Karpas-422 (cell line): ENCODE data around the gene AK9. TPM values are rescaled to one million over a fixed set of nuclear protein-coding genes. Genes with fewer than 3 reads are reported as not detected.
"Not testable (repeated sequence)": the region's sequence is repeated elsewhere in the genome, so short reads cannot be mapped to it uniquely, and the experiment has no call there.

Experiments
- DNase-seq: peaks from one replicate; pipeline ENCODE4 v3.0.0-alpha.2; 2015
- H2AFZ ChIP-seq: fragments of 200-600 bp; sonication (generic); 2 replicates; pipeline ENCODE4 v1.6.1; 2014; ENCODE audit warnings: antibody characterized with exemption, low read length, mixed read lengths
- H3K27ac ChIP-seq: fragments of 200-600 bp; sonication (generic); 2 replicates; pipeline ENCODE4 v1.5.1; 2014; ENCODE audit warnings: mild to moderate bottlenecking, low read length, moderate library complexity
- H3K27me3 ChIP-seq: fragments of 200-600 bp; sonication (generic); 2 replicates; pipeline ENCODE4 v1.6.1; 2014; ENCODE audit warnings: low read length, mixed read lengths
- H3K36me3 ChIP-seq: fragments of 200-600 bp; sonication (generic); 2 replicates; pipeline ENCODE4 v1.6.1; 2014; ENCODE audit warnings: low read length, mixed read lengths; ENCODE audit not compliant: insufficient read depth
- H3K4me1 ChIP-seq: fragments of 200-600 bp; sonication (generic); 2 replicates; pipeline ENCODE4 v1.6.1; 2014; ENCODE audit warnings: mild to moderate bottlenecking, low read length, mixed read lengths
- H3K4me2 ChIP-seq: fragments of 200-600 bp; sonication (generic); 2 replicates; pipeline ENCODE4 v1.6.1; 2014; ENCODE audit warnings: low read length, low read depth, mild to moderate bottlenecking; ENCODE audit not compliant: poor library complexity, severe bottlenecking
- H3K4me3 ChIP-seq: fragments of 200-600 bp; sonication (generic); 2 replicates; pipeline ENCODE4 v1.5.1; 2014; ENCODE audit warnings: mild to moderate bottlenecking, antibody characterized with exemption, low read length, mixed read lengths
- H3K79me2 ChIP-seq: fragments of 200-600 bp; sonication (generic); 2 replicates; pipeline ENCODE4 v1.6.1; 2014; ENCODE audit warnings: mild to moderate bottlenecking, low read length, mixed read lengths
- H3K9ac ChIP-seq: fragments of 200-600 bp; sonication (generic); 2 replicates; pipeline ENCODE4 v1.6.0; 2014; ENCODE audit warnings: low read length
- H3K9me2 ChIP-seq: fragments of 200-600 bp; sonication (generic), shearing (Covaris generic); replicated peaks from 2 replicates; pipeline ENCODE4 v1.6.0; 2014; ENCODE audit warnings: mild to moderate bottlenecking, low read length, moderate library complexity; ENCODE audit not compliant: insufficient read depth
- H3K9me3 ChIP-seq: fragments of 300-700, 200-600 bp; sonication (generic); 2 replicates; pipeline ENCODE4 v1.6.1; 2014; ENCODE audit warnings: low read length, mixed read lengths
- H4K20me1 ChIP-seq: fragments of 200-600 bp; sonication (generic); 2 replicates; pipeline ENCODE4 v1.6.1; 2014; ENCODE audit warnings: mild to moderate bottlenecking, antibody characterized with exemption, low read length, low read depth; ENCODE audit not compliant: insufficient read depth
- total RNA-seq: library from RNA; depleted of rRNA; stranded (reverse); fragments of >200 nt; shearing (Covaris generic); gene quantifications from 2 replicates; pipeline ENCODE4 v1.2.3, GENCODE V29; 2014; ENCODE audit warnings: low replicate concordance

Gene AK9
- total RNA-seq, 1 experiment from 2014 or later = 2.9 TPM

GRCh38 chr6:109611502-109611901 lies 79.5 kb downstream of the AK9 start:
- DNase-seq = no peak
- H3K27me3 ChIP-seq = no peaks in the 10 kb centered on the region
- no peaks in the 10 kb centered on the region for H3K9me3 ChIP-seq
- H3K27ac ChIP-seq = no peak overlapping the region
- no peak overlapping the region for H3K4me2 ChIP-seq
- no peaks in the 10 kb centered on the region for H3K4me1 ChIP-seq
- H3K79me2 ChIP-seq = no peaks in the 10 kb centered on the region
- no peaks in the 10 kb centered on the region for H3K9me2 ChIP-seq
- H4K20me1 ChIP-seq = no peaks in the 10 kb centered on the region
- no peak overlapping the region for H2AFZ ChIP-seq
- no peak overlapping the region for H3K4me3 ChIP-seq
- no peak overlapping the region for H3K9ac ChIP-seq
- H3K36me3 ChIP-seq = no peaks in the 10 kb centered on the region

- H3K4me2 ChIP-seq = no peak overlapping the region
- no peaks in the 10 kb centered on the region for H4K20me1 ChIP-seq
- H3K9me2 ChIP-seq = no peaks in the 10 kb centered on the region
- no peaks in the 10 kb centered on the region for H3K27me3 ChIP-seq
- H3K79me2 ChIP-seq = no peaks in the 10 kb centered on the region
- no peak for DNase-seq
- H3K27ac ChIP-seq = no peak overlapping the region
- no peaks in the 10 kb centered on the region for H3K36me3 ChIP-seq
- H3K4me3 ChIP-seq = no peak overlapping the region
- H3K4me1 ChIP-seq = no peaks in the 10 kb centered on the region
- H3K9ac ChIP-seq = no peak overlapping the region
- H3K9me3 ChIP-seq = no peaks in the 10 kb centered on the region
- no peak overlapping the region for H2AFZ ChIP-seq
Measured at GRCh38 chr6:109610590-109610989, 80.4 kb downstream of the AK9 start.

GRCh38 chr6:109609737-109610136 lies 81.3 kb downstream of the AK9 start:
- Histone ChIP-seq H3K79me2 (no peaks in the 10 kb centered on the region), H3K9me3 (no peaks in the 10 kb centered on the region), H3K4me3 (no peak overlapping the region), H3K4me2 (no peak overlapping the region), H3K9me2 (no peaks in the 10 kb centered on the region), H3K4me1 (no peaks in the 10 kb centered on the region), H3K27me3 (no peaks in the 10 kb centered on the region), H3K27ac (no peak overlapping the region), H3K36me3 (no peaks in the 10 kb centered on the region), H2AFZ (no peak overlapping the region), H4K20me1 (no peaks in the 10 kb centered on the region), H3K9ac (no peak overlapping the region)
- no peak for DNase-seq

DNA sequence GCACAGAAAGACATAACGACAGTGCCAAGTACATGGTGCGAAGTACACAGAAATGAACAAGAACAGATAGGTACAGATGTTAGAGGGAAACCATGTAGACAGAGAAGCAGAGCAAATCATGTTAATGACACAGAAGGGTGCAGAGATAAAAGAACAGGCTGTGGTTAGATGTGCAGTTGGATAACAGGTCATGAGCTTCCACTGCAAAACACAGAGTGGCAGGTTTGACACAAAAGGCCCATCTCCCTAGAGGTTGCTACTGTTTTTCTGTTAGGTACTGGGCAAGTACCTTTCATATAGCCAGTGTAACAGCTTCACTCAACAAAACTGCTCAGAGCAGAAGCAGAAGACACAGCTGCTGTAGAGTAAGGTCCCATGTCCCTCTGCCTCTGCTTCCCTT lies 84.6 kb downstream of the AK9 start:
- H3K9me3 ChIP-seq = no peaks in the 10 kb centered on the region
- no peaks in the 10 kb centered on the region for H4K20me1 ChIP-seq
- H3K36me3 ChIP-seq = no peaks in the 10 kb centered on the region
- no peak overlapping the region for H3K9ac ChIP-seq
- H3K4me2 ChIP-seq = no peak overlapping the region
- H3K9me2 ChIP-seq = no peaks in the 10 kb centered on the region
- no peak overlapping the region for H3K4me3 ChIP-seq
- H3K4me1 ChIP-seq = no peaks in the 10 kb centered on the region
- DNase-seq = no peak
- H3K27ac ChIP-seq = no peak overlapping the region
- no peaks in the 10 kb centered on the region for H3K79me2 ChIP-seq
- H2AFZ ChIP-seq = no peak overlapping the region
- H3K27me3 ChIP-seq = no peaks in the 10 kb centered on the region

DNA sequence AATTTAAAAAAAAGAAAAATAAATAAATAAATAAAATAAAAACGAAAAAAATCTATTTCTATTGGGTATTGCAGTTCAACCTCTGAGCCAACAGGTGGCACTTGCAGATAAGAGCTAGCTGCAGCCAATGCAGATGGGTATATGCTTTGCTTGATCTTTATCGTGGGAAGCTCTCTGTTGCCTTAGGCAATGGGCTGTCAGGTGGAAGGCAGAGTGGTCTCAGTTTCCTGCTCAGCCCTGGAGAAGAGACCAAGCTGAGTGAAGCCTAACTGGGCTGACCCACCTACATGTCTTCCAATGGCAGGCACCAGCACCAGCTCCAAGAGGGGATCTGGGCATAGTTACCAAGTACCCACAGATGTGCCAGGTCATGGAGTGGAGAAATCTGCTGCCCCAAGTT lies 95.0 kb downstream of the AK9 start:
- Histone ChIP-seq H3K4me1 (no peaks in the 10 kb centered on the region), H3K4me3 (no peak overlapping the region)

DNA sequence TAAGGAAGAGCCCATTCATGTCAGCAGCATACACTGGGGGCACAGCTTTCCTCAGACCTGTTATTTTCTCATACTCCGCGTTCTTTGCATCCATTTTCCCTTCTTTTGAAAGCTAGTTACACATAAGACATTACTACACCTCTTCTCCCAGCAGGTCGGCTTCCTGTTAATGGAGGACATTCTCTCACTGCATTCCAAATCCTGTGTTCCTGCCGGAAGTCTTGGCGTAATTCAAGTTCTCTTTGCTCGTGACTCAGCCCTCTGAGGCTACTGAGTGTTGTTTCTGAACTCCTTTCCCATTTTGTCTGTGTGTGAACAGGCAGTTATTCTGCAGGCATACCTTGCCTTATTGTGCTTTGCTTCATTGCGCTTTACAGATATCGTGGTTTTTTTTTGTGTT lies 110.5 kb downstream of the AK9 start:
- Histone ChIP-seq H2AFZ (no peak overlapping the region), H3K27me3 (no peaks in the 10 kb centered on the region), H3K9me2 (no peaks in the 10 kb centered on the region), H3K4me2 (no peak overlapping the region), H4K20me1 (no peaks in the 10 kb centered on the region), H3K9ac (no peak overlapping the region), H3K9me3 (no peaks in the 10 kb centered on the region), H3K4me3 (no peak overlapping the region), H3K27ac (no peak overlapping the region), H3K4me1 (no peaks in the 10 kb centered on the region), H3K36me3 (no peaks in the 10 kb centered on the region), H3K79me2 (no peaks in the 10 kb centered on the region)
- no peak for DNase-seq

More for the DNA sequence above, 95.0 kb downstream of the AK9 start:
- no peaks in the 10 kb centered on the region for H3K9me2 ChIP-seq
- no peak overlapping the region for H3K27ac ChIP-seq
- H3K36me3 ChIP-seq = no peaks in the 10 kb centered on the region
- H3K9me3 ChIP-seq = peaks cover 5% of the 10 kb centered on the region; the same call in 1 of the 2 replicates
- H2AFZ ChIP-seq = no peak overlapping the region
- H3K4me2 ChIP-seq = no peak overlapping the region
- no peak overlapping the region for H3K9ac ChIP-seq
- no peaks in the 10 kb centered on the region for H3K27me3 ChIP-seq
- no peaks in the 10 kb centered on the region for H3K79me2 ChIP-seq
- no peaks in the 10 kb centered on the region for H4K20me1 ChIP-seq
- DNase-seq = peak; percentile 56

DNA sequence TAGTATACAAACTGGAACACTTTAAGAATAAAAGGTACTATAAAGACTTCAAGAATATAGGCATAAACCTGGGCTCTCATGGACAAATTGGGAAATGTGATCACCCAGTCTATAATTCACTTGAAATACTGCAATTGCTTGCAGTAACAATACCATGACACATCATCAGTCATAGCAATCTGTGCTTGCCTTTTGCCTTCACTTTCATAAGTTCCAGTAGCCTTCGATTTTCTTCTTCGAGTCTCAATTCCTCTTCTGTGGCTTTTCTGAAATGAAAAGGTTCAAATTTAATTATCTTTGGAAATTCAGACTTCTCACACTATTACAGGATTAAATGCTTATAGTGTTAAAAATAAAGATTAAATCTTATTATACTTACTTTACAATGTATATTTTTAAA lies 111.6 kb downstream of the AK9 start:
- Histone ChIP-seq H3K4me1 (no peaks in the 10 kb centered on the region), H2AFZ (no peak overlapping the region)

GRCh38 chr6:109569901-109570300 lies 121.1 kb downstream of the AK9 start:
- not testable (repeated sequence) for H3K4me2 ChIP-seq, H3K79me2 ChIP-seq, H2AFZ ChIP-seq, H3K4me1 ChIP-seq, H3K27ac ChIP-seq, H3K9ac ChIP-seq, H3K27me3 ChIP-seq, H3K9me3 ChIP-seq, H3K4me3 ChIP-seq, DNase-seq, H3K36me3 ChIP-seq, H3K9me2 ChIP-seq, H4K20me1 ChIP-seq

More for the DNA sequence above, 111.6 kb downstream of the AK9 start:
- Histone ChIP-seq H3K9me2 (no peaks in the 10 kb centered on the region), H4K20me1 (no peaks in the 10 kb centered on the region), H3K27me3 (no peaks in the 10 kb centered on the region), H3K36me3 (no peaks in the 10 kb centered on the region), H3K27ac (no peak overlapping the region), H3K4me2 (no peak overlapping the region), H3K9ac (no peak overlapping the region), H3K79me2 (no peaks in the 10 kb centered on the region), H3K4me3 (no peak overlapping the region), H3K9me3 (no peaks in the 10 kb centered on the region)
- DNase-seq = no peak

GRCh38 chr6:109561844-109562243 lies 129.2 kb downstream of the AK9 start:
- no peaks in the 10 kb centered on the region for H4K20me1 ChIP-seq
- no peaks in the 10 kb centered on the region for H3K9me2 ChIP-seq
- no peaks in the 10 kb centered on the region for H3K36me3 ChIP-seq
- no peak overlapping the region for H2AFZ ChIP-seq
- no peak overlapping the region for H3K4me2 ChIP-seq
- H3K27ac ChIP-seq = no peak overlapping the region
- H3K9ac ChIP-seq = no peak overlapping the region
- H3K4me3 ChIP-seq = no peak overlapping the region
- no peak for DNase-seq
- H3K27me3 ChIP-seq = no peaks in the 10 kb centered on the region
- no peaks in the 10 kb centered on the region for H3K79me2 ChIP-seq
- no peaks in the 10 kb centered on the region for H3K9me3 ChIP-seq
- peaks cover 5% of the 10 kb centered on the region for H3K4me1 ChIP-seq
